Loucy (cell line): ENCODE measurements around the gene DTX1.

Experiments
- CTCF ChIP-seq: fragments of 200-600 bp; sonication (generic); conservative IDR thresholded peaks from 2 replicates; pipeline ENCODE4 v1.5.1; 2014; ENCODE audit warnings: mild to moderate bottlenecking, antibody characterized with exemption, low read length
- EZH2phosphoT487 ChIP-seq: fragments of 200-600 bp; IDR thresholded peaks from 2 replicates; pipeline ENCODE4 v1.6.1; 2018; ENCODE audit warnings: antibody characterized with exemption, mild to moderate bottlenecking, moderate library complexity, borderline replicate concordance

GRCh38 chr12:113073586-113073985 lies 17.1 kb downstream of the DTX1 start:
- no peak for TF ChIP-seq CTCF
- TF ChIP-seq EZH2phosphoT487 = no peak
